ENCODE results near the gene FIGN. TPM values are rescaled to one million over a fixed set of nuclear protein-coding genes. Genes with fewer than 3 reads are reported as not detected.

FIGN gene
- total RNA-seq, 1 experiment from 2014 or later, result not detected

- Histone ChIP-seq H3K9me3 (no peaks in the 10 kb centered on the region), H3K36me3 (ENCODE audit: control insufficient read depth, insufficient read depth, low read length) (no peaks in the 10 kb centered on the region), H3K4me1 (no peaks in the 10 kb centered on the region), H3K27me3 (replicated peaks; ENCODE audit: control insufficient read depth, insufficient read depth, low read length) (no peaks in the 10 kb centered on the region), H3K4me3 (ENCODE audit: low read depth, low read length) (no peak overlapping the region)
- H3K27me3 Mint-ChIP-seq (ENCODE audit: insufficient read depth, unreplicated experiment), result no peaks in the 10 kb centered on the region
- CTCF ChIA-PET, result no interaction called here
- DNase-seq, result no peak
- no peaks in the 10 kb centered on the region for H3K9me3 Mint-ChIP-seq (ENCODE audit: unreplicated experiment)
- intact Hi-C loops (cut with micrococcal nuclease; ENCODE audit: unreplicated experiment), result loop anchor here (10.0 kb wide), 1 partner anchor 316 kb away; no protein-coding TSS in a partner anchor
- peaks cover 5% of the 10 kb centered on the region for H3K4me1 Mint-ChIP-seq (ENCODE audit: low read depth, unreplicated experiment)
- no peak overlapping the region for H3K4me3 Mint-ChIP-seq (ENCODE audit: unreplicated experiment)
- BruUV-seq (replicated peaks), result no TSS peak
- H3K27ac Mint-ChIP-seq (ENCODE audit: unreplicated experiment), result no peak overlapping the region
- TF ChIP-seq CTCF (IDR thresholded peaks at IDR 0.05; ENCODE audit: insufficient read depth in 1 of 2, low read depth in 1 of 2, low read length in 1 of 2, severe bottlenecking in 1 of 2, unreplicated experiment in 1 of 2), result no peak
- H3K36me3 Mint-ChIP-seq (ENCODE audit: insufficient read depth, unreplicated experiment), result no peaks in the 10 kb centered on the region
- POLR2A ChIA-PET, result no interaction called here
Observed at GRCh38 chr2:163748420-163748819, 12.6 kb upstream of the FIGN start.

- H3K4me1 ChIP-seq, result 0 out of 2 replicates have a peak, but pooled peaks cover 3% of the 10 kb centered on the region
- peaks cover 6% of the 10 kb centered on the region for H3K4me1 Mint-ChIP-seq (ENCODE audit: low read depth, unreplicated experiment)
- no peaks in the 10 kb centered on the region for H3K27me3 ChIP-seq (replicated peaks; ENCODE audit: control insufficient read depth, insufficient read depth, low read length)
- H3K36me3 ChIP-seq (ENCODE audit: control insufficient read depth, insufficient read depth, low read length), result no peaks in the 10 kb centered on the region
- no peaks in the 10 kb centered on the region for H3K36me3 Mint-ChIP-seq (ENCODE audit: insufficient read depth, unreplicated experiment)
- ChIA-PET POLR2A (no interaction called here), CTCF (no interaction called here)
- no TSS peak for BruUV-seq (replicated peaks)
- intact Hi-C loops (cut with micrococcal nuclease; ENCODE audit: unreplicated experiment), result loop anchor here (10.0 kb wide), 1 partner anchor 323 kb away; no protein-coding TSS in a partner anchor
- no peaks in the 10 kb centered on the region for H3K9me3 ChIP-seq
- no peak for TF ChIP-seq CTCF (IDR thresholded peaks at IDR 0.05; ENCODE audit: insufficient read depth in 1 of 2, low read depth in 1 of 2, low read length in 1 of 2, severe bottlenecking in 1 of 2, unreplicated experiment in 1 of 2)
- H3K4me3 Mint-ChIP-seq (ENCODE audit: unreplicated experiment), result no peak overlapping the region
- no peak for DNase-seq
- H3K9me3 Mint-ChIP-seq (ENCODE audit: unreplicated experiment), result no peaks in the 10 kb centered on the region
- H3K4me3 ChIP-seq (ENCODE audit: low read depth, low read length), result no peak overlapping the region
- no peaks in the 10 kb centered on the region for H3K27me3 Mint-ChIP-seq (ENCODE audit: insufficient read depth, unreplicated experiment)
- no peak overlapping the region for H3K27ac Mint-ChIP-seq (ENCODE audit: unreplicated experiment)
Observed at GRCh38 chr2:163741435-163741834, 5.6 kb upstream of the FIGN start.

- TF ChIP-seq CTCF (IDR thresholded peaks at IDR 0.05; ENCODE audit: insufficient read depth in 1 of 2, low read depth in 1 of 2, low read length in 1 of 2, severe bottlenecking in 1 of 2, unreplicated experiment in 1 of 2), result no peak
- Histone ChIP-seq H3K9me3 (no peaks in the 10 kb centered on the region), H3K36me3 (ENCODE audit: control insufficient read depth, insufficient read depth, low read length) (no peaks in the 10 kb centered on the region), H3K4me3 (ENCODE audit: low read depth, low read length) (no peak overlapping the region), H3K27me3 (replicated peaks; ENCODE audit: control insufficient read depth, insufficient read depth, low read length) (no peaks in the 10 kb centered on the region), H3K4me1 (no peaks in the 10 kb centered on the region)
- CTCF ChIA-PET, result no interaction called here
- no peak overlapping the region for H3K27ac Mint-ChIP-seq (ENCODE audit: unreplicated experiment)
- H3K27me3 Mint-ChIP-seq (ENCODE audit: insufficient read depth, unreplicated experiment), result no peaks in the 10 kb centered on the region
- no peak for DNase-seq
- peaks cover 11% of the 10 kb centered on the region for H3K9me3 Mint-ChIP-seq (ENCODE audit: unreplicated experiment)
- no TSS peak for BruUV-seq (replicated peaks)
- no peaks in the 10 kb centered on the region for H3K4me1 Mint-ChIP-seq (ENCODE audit: low read depth, unreplicated experiment)
- POLR2A ChIA-PET, result no interaction called here
- H3K4me3 Mint-ChIP-seq (ENCODE audit: unreplicated experiment), result no peak overlapping the region
- H3K36me3 Mint-ChIP-seq (ENCODE audit: insufficient read depth, unreplicated experiment), result peaks cover 6% of the 10 kb centered on the region
- intact Hi-C loops (cut with micrococcal nuclease; ENCODE audit: unreplicated experiment), result no loop called here
Observed at GRCh38 chr2:163737563-163737962, 1.8 kb upstream of the FIGN start.
